Stimulated activated effector memory CD8-positive, alpha-beta T cell treated with anti-CD3 and anti-CD28 coated beads, Interleukin-12 subunit alpha, Interleukin-12 subunit beta, amount 100 ng/mL, for 72 hours (primary cell): Measurements from ENCODE around the gene CYP27C1.
A peak's percentile ranks its signal among the peaks of the same experiment; 100 is the strongest.
"Not testable (repeated sequence)": the region's sequence is repeated elsewhere in the genome, so short reads cannot be mapped to it uniquely, and the experiment has no call there.

ENCODE experiments used
- ATAC-seq: fragments of 150-1000 bp; cut with Tn5 transposase; 2 replicates; pipeline ENCODE4 v1.10.0; 2021
- DNase-seq, 2 donors: peaks; one replicate each; pipeline ENCODE4 v3.0.0; 2021 to 2022; ENCODE audit warnings: low spot score in 2 of 2
- H3K27ac Mint-ChIP-seq: one replicate; pipeline ENCODE4 v1.8.0; 2022; ENCODE audit warnings: mild to moderate bottlenecking, mixed read lengths
- H3K36me3 Mint-ChIP-seq: one replicate; pipeline ENCODE4 v1.8.0; 2022; ENCODE audit warnings: mild to moderate bottlenecking, mixed read lengths
- H3K4me1 Mint-ChIP-seq: one replicate; pipeline ENCODE4 v1.8.0; 2022; ENCODE audit warnings: mixed read lengths
- H3K4me3 Mint-ChIP-seq: one replicate; pipeline ENCODE4 v1.8.0; 2022; ENCODE audit warnings: mild to moderate bottlenecking, mixed read lengths
- H3K9me3 Mint-ChIP-seq: one replicate; pipeline ENCODE4 v1.8.0; 2022; ENCODE audit warnings: mixed read lengths

CYP27C1 gene

DNA sequence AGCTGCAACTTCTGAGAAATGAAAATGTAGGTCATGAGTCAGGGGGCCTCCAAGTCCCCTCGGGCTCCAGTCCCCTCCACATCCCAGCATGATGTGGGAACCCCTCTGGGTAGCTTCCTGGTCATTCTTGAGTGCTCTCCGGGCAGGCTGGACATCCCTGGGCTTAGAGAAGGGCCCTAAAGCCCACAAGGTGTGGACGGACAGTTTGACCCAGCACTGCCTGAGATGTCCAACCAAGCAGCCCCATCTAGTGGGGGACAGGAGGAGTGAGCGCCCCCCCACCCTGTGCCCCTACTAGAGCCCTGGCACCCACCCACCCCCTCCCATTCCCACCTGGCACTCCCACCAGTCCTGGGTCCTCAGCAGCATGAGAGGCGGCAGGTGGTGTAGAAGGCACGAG is 46.0 kb downstream of the CYP27C1 start:
- H3K36me3 Mint-ChIP-seq = no peaks in the 10 kb centered on the region

DNA sequence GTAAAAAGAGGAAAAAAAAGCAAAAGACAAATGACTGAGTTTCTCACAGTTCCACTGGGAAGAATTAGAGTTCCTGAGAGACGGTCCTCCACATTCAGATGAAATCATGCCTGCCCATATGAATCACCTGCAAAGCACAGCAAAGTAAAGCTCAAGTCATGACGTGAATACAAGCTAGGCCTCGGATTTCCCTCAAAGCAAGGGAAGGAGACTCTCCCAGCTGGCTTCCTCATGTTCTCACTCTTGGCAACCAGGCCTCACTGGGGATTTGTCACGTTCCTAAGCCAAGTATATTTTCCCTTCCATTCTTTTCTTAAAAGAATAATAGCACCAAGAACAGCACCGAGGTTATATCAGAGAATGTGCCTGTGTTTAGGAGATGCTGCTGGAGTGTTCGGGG is 47.0 kb downstream of the CYP27C1 start:
- H3K27ac Mint-ChIP-seq = no peak overlapping the region
- H3K36me3 Mint-ChIP-seq = no peaks in the 10 kb centered on the region
- H3K4me1 Mint-ChIP-seq = no peaks in the 10 kb centered on the region
- H3K4me3 Mint-ChIP-seq = no peak overlapping the region
- no peaks in the 10 kb centered on the region for H3K9me3 Mint-ChIP-seq
- no peak for ATAC-seq
- DNase-seq = no peak

More for the DNA sequence above, 46.0 kb downstream of the CYP27C1 start:
- Mint-ChIP-seq H3K27ac (no peak overlapping the region), H3K4me3 (no peak overlapping the region), H3K4me1 (no peaks in the 10 kb centered on the region), H3K9me3 (no peaks in the 10 kb centered on the region)
- ATAC-seq = no peak
- no peak for DNase-seq

DNA sequence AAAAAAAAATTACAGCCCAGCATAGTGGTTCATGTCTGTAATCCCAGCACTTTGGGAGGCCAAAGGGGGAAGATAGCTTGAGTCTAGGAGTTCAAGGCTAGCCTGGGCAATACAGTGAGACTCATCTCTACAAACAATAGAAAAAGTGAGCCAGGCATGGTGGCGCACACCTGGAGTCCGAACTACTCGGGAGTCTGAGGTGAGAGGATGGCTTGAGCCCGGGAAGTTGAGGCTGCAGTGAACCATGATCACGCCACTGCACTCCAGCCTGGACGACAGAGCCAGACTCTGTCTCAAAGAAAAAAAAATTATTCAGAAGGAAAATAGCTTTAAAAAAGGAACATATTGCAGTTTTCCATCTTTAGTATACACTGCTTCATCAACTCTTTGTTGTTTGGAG is 47.8 kb downstream of the CYP27C1 start:
- Mint-ChIP-seq H3K4me3 (no peak overlapping the region), H3K4me1 (no peaks in the 10 kb centered on the region), H3K36me3 (no peaks in the 10 kb centered on the region), H3K9me3 (no peaks in the 10 kb centered on the region), H3K27ac (no peak overlapping the region)
- DNase-seq (no peak), ATAC-seq (no peak)

DNA sequence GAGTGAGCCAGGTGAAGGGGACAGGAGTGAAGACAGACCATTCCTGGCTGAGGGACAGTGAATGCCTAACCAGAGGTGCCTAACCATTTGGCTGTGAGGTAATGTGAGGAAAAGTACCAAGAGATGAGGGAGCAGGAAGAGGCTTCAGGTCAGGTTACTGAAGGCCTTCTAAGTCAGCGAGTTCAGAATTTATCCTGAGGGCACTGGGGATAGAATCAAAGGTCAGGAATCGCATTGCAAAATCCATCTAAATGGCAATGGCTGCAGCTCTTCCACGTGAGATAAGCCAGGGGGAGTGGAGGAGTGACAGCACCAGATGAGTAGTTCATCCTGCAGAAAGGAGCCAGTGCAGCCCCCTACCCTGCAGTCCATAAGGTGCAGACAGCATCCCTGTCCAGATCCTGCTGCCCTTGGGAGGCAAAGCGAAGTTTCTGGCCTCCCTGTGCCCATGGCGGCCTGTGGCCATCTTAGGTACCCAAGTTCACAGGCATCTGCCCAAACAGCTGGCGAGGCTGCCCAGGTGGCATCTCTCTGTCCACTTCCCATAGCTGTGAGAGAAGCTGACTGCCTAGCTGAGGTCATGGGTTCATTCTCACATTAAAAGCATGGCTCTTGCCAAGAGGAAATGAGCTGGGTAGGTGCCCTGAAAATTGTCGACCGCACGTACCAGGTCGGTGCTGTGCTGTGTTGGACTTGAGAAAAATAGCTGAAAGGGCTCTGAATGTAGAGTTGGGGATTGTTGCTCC is 49.5 kb downstream of the CYP27C1 start:
- no peaks in the 10 kb centered on the region for H3K36me3 Mint-ChIP-seq
- H3K4me1 Mint-ChIP-seq = no peaks in the 10 kb centered on the region
- DNase-seq (no peak), ATAC-seq (no peak)
- no peak overlapping the region for H3K4me3 Mint-ChIP-seq
- no peak overlapping the region for H3K27ac Mint-ChIP-seq
- H3K9me3 Mint-ChIP-seq = no peaks in the 10 kb centered on the region

DNA sequence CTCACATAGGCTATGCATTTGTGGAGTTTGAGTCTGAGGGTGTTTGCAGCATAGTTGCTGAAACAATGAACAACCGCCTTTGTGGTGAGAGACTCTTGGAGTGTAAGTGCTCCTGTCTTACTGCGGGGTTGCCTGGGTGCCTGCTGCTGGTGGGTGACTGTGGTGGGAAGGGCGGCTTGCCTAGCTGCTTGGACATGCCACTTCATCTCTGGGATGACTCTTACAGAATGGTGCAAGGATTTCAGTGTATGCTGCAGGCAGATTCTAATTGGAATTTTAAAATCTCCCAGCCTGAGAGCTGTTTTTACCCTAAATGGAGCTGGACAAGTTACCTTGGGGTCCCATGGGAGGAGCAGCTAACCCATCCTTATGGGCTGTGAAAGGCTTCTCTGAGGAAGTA is 50.1 kb downstream of the CYP27C1 start:
- Mint-ChIP-seq H3K27ac (no peak overlapping the region), H3K4me3 (no peak overlapping the region), H3K4me1 (no peaks in the 10 kb centered on the region), H3K36me3 (no peaks in the 10 kb centered on the region), H3K9me3 (no peaks in the 10 kb centered on the region)
- no peak for DNase-seq
- ATAC-seq = no peak

DNA sequence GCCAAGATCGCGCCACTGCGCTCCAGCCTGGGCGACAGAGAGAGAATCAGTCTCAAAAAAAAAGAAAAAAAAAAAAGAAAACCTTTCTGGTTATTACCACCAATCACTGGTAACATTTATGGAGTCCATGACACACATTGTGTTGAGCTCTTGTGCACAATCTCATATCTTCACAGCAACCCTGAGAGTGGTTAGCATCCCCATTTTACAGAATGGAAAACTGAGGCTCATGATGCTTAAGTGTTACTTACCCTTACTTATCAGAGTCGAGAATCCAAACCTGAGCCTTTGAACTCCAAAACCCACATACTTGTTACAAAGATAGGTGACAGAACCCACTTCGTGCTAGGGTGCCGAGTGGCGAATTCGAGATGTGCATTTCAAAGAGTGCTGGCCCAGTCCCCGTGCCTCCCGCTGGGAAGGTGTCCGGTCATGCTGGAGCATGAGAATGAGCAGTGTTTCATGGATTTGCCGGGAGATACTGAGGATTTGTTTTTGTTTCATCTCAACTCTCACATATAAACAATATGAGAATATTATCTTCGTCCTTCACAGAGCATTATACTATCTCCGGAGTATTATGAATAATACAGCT is 50.9 kb downstream of the CYP27C1 start:
- Mint-ChIP-seq H3K4me1 (no peaks in the 10 kb centered on the region), H3K4me3 (no peak overlapping the region), H3K27ac (no peak overlapping the region)

DNA sequence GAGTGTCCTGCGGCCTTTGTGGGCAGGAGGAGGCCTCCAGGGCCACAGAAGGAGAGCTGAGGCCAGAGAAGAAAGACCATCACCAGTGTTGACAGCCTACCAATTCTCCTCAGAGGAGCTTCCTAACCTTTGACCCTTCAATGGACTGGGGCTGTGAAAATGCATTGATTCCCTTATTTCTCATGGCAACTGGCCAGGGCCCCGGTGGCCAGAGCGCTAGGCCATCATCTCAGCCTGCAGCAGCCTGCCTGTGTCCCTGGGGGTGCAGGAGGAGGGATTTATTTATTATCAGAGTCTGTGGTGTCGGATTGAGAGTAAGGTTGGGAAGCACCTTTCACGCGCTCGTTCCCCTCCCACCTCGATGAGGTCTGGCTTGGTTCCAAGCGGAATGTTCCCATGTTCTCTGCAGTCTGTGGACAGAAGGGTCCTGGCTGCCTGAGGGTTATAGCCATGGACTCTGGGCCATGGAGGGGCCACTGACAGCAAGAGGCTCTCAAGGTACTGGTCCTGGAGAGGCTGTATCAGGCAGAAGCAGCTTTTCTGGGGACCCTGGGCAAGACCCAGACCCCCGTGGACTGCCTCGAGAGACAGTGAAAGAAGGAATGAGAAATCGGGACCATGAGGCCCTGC is 53.8 kb downstream of the CYP27C1 start:
- Mint-ChIP-seq H3K4me3 (no peak overlapping the region), H3K27ac (no peak overlapping the region)
- no peak for ATAC-seq

More for the DNA sequence above, 50.9 kb downstream of the CYP27C1 start:
- Mint-ChIP-seq H3K9me3 (no peaks in the 10 kb centered on the region), H3K36me3 (no peaks in the 10 kb centered on the region)
- ATAC-seq (no peak), DNase-seq (no peak)

DNA sequence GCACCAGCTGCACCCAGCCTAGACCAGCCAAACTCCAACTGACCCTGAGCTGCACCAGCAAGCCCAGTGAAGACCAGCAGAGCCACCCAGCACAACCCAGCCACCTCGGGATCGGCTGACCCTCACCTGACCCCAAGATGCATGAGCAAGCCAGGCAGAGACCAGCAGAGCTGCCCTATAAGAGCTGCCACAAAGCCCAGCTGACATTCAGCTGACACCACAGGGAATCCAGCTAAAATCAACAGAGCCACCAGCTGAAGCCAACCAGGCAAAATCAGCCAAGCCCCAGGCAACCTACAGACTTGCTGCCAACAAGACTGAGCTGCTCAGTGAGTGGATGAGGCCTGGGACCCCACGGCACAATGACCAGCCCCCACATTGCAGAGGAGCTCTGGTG is 54.6 kb downstream of the CYP27C1 start:
- no peaks in the 10 kb centered on the region for H3K9me3 Mint-ChIP-seq
- no peaks in the 10 kb centered on the region for H3K36me3 Mint-ChIP-seq
- ATAC-seq = peak; percentile 6
- no peak overlapping the region for H3K27ac Mint-ChIP-seq
- no peak overlapping the region for H3K4me3 Mint-ChIP-seq
- no peak for DNase-seq
- no peaks in the 10 kb centered on the region for H3K4me1 Mint-ChIP-seq

More for the DNA sequence above, 53.8 kb downstream of the CYP27C1 start:
- Mint-ChIP-seq H3K4me1 (no peaks in the 10 kb centered on the region), H3K36me3 (no peaks in the 10 kb centered on the region), H3K9me3 (no peaks in the 10 kb centered on the region)
- DNase-seq = no peak

DNA sequence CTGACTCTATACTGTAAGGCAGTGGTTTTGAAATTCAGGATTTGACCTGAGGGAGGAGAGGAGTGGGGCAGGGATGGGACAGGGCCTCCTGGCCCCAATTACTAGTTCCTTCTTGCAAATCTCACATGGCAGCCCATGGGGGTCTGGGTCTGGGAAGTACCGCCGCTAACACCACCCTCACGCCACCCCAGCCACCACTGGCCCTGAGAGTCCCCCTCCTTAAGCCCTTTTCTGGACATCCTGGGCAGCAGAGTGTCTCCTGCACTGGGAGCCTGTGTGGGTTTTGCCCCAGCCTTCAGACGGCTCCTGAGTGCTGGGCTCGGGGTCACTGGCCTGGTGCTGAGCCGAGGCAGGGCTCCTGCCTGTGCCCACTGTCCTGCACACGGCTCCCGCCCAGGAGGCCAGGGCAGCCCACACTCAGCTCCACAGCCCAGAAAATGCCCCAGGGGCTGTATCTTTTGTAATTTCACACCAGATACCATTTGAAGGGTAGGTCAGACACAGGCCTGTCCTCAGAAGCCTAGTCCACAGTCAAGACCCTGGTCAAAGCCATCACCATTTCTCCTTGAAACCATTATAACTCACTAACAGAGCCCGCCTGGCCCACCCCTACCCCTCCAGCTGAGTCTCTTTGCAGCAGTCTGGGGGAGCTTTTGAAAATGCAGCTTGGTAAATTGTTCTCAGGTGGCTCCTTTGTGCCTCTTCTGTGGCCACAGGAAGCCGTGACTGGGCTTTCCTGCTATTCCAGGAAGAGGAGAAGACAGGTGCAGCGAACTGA is 55.1 kb downstream of the CYP27C1 start:
- Mint-ChIP-seq H3K4me1 (no peaks in the 10 kb centered on the region), H3K36me3 (no peaks in the 10 kb centered on the region), H3K27ac (no peak overlapping the region), H3K9me3 (no peaks in the 10 kb centered on the region), H3K4me3 (no peak overlapping the region)
- DNase-seq (no peak), ATAC-seq (peak; percentile 35)

DNA sequence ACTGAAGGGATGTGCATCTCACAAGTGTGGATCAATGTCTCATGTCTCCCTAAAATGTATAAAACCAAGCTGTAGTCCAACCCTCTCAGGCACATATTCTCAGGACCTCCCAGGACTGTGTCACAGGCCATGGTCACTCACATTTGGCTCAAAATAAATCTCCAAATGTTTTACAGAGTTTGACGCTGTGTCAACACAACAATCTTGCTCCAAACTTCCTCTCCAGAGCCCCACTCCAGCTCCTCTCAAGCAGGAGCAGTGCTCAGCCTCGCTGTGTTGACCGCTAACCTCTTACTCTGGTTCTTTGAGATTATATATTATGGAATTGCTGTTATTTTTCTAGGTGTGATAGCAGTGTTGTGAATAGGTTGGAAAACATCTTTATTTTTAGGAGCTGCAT is 56.2 kb downstream of the CYP27C1 start:
- no peak overlapping the region for H3K4me3 Mint-ChIP-seq
- ATAC-seq = no peak
- no peaks in the 10 kb centered on the region for H3K4me1 Mint-ChIP-seq
- H3K27ac Mint-ChIP-seq = no peak overlapping the region
- DNase-seq = no peak
- no peaks in the 10 kb centered on the region for H3K9me3 Mint-ChIP-seq
- H3K36me3 Mint-ChIP-seq = no peaks in the 10 kb centered on the region

DNA sequence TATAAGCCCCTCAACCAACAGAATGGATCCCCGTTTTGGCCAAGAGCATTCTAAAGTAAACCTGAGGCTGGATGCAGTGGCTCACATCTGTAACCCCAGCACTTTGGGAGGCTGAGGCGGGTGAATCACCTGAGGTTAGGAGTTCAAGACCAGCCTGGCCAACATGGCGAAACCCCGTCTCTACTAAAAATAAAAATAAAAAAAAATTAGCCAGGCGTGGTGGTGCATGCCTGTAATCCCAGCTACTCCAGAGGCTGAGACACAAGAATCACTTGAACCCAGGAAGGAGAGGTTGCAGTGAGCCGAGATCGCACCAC is 57.1 kb downstream of the CYP27C1 start:
- DNase-seq, H3K4me3 Mint-ChIP-seq, H3K27ac Mint-ChIP-seq, H3K4me1 Mint-ChIP-seq, H3K36me3 Mint-ChIP-seq, H3K9me3 Mint-ChIP-seq, ATAC-seq: not testable (repeated sequence)

DNA sequence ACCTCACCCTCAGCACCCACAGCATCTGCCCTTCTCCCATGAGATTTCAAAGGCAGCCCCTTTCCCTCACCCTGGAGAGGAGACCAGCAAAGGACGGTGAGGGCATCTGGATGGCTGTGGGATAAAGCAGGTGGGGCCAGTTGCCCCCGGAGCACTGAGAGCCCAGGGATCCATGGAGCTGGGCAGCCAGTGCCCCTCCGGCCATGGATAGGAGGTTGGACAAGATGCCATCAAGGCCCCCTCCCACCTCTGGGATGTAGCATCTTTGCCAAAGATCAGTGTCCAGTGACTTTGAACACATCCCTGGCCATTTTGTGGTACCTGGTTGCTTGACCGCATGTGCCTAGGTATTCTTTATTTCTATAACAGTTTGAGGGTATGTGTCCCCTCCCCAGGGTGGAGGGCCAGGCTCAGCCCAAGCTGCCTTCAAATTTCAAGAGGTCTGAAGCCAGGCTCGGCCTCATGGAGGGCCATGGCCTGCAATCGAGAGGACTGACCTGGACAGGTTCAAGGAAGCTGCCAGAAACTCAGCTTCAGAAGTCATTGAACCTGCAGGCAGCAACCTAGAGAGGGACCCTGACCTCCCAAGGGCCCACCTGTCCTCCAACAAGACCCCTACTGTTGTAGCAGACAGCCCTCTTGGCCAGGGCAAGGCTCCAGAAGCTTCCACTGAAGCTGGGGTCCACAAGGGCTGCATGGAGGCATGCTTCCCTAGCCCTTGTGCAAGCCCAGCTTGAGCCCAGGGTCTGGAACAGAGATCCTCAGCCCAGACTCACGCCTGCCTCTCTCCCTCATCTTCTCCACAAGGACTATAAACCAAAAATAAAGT is 57.6 kb downstream of the CYP27C1 start:
- DNase-seq (no peak), ATAC-seq (no peak)
- Mint-ChIP-seq H3K27ac (no peak overlapping the region), H3K4me3 (no peak overlapping the region), H3K9me3 (no peaks in the 10 kb centered on the region), H3K36me3 (no peaks in the 10 kb centered on the region), H3K4me1 (no peaks in the 10 kb centered on the region)

DNA sequence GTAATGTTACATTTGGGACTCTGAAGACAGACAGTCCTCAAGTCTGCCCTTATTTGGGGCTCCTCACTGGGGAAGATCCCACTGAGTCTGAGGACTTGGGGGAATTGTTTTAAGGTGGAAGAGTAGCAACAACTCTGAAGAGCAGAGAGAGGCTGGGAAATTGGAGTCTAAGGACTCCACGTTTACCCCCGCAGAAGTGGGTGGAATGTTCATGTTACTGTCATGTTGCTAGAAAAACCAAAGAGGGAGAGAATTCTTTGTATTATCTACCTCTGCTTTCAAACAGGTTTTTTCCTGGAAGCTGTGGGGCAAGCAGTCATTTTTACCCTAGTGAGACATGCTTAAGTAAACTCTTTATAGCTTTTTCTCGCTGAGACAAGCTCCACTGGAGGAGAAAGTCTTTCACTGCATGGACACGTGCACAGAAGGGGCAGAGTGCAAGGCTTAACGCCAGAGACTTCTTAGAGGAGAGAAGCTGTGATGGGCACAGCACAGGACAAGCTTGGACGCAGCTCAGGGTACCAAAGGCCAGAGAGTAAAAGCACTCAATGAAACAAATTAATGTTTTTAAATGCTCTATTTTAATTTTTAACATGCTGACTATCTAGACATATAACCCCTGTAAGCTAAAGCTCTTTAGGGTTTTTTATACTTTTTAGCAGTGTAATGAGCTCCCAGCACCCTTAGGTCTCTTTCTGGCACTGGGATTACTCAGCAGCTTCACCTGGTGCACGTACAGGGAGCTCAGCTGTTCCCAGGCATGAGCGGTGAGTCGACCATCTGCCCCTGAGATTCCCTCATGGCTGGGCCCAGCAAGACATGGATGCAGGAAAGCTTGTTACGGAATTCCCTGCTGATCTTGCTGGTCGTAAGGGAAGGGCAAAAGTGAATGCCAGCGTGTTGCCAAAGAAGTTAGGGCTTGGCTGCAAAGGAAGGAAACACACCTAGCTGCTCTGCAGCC is 58.6 kb downstream of the CYP27C1 start:
- H3K4me3 Mint-ChIP-seq = no peak overlapping the region
- H3K9me3 Mint-ChIP-seq = no peaks in the 10 kb centered on the region
- H3K27ac Mint-ChIP-seq = no peak overlapping the region
- ATAC-seq (no peak), DNase-seq (no peak)
- no peaks in the 10 kb centered on the region for H3K36me3 Mint-ChIP-seq
- H3K4me1 Mint-ChIP-seq = no peaks in the 10 kb centered on the region

DNA sequence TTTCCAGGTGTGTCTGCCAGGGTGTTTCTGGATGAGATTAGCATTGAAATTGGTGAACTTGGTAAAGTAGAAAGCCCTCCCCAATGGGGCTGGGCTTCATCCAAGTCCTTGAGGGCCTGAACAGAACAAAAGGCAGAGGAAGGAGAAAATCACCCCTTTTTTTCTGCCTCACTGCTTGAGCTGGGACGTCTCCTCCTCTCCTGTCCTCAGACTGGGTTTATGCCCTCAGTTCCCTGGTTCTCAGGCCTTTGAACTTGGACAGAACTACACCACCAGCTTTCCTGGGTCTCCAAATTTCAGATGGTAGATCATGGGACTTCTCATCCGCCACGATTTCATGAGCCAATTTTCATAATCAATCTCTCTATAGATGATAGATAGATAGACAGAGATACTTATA is 59.4 kb downstream of the CYP27C1 start:
- Mint-ChIP-seq H3K4me3 (no peak overlapping the region), H3K9me3 (no peaks in the 10 kb centered on the region), H3K27ac (no peak overlapping the region), H3K4me1 (no peaks in the 10 kb centered on the region), H3K36me3 (no peaks in the 10 kb centered on the region)
- no peak for DNase-seq
- no peak for ATAC-seq
